AG20443 (cell line): ENCODE measurements around the gene SRGAP1.
"Not testable (repeated sequence)": the region's sequence is repeated elsewhere in the genome, so short reads cannot be mapped to it uniquely, and the experiment has no call there.

Source experiments
- DNase-seq: peaks from one replicate; pipeline ENCODE4 v3.0.0; 2012; ENCODE audit warnings: low spot score, mixed read lengths

Gene SRGAP1

GRCh38 chr12:64053117-64053516, 208.6 kb downstream of the SRGAP1 start:
- no peak for DNase-seq

DNA sequence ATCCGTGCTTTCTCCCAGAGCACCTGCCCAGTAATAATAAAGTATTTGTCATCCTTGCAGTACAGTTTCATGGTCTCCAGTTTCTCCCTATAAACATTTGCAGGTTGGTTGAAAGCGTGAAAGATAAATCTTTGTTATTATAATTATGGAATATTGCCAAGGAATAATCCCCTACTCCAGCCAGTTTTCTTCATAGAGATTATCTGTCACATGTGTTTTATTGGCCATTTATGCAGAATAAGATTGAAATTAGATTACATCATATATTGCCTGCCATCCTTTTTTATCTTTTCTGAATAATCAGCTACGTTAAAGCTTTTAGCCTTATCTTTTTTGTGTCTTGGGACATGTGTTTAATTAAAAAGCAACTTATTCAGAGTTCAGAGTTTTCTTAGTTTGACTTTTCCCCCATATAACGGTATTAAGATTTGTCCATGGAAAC, 209.6 kb downstream of the SRGAP1 start:
- no peak for DNase-seq

GRCh38 chr12:64056741-64057140, 212.2 kb downstream of the SRGAP1 start:
- DNase-seq: no peak

- DNase-seq: no peak
These were observed 213.2 kb downstream of the SRGAP1 start for GRCh38 chr12:64057706-64058105.

DNA sequence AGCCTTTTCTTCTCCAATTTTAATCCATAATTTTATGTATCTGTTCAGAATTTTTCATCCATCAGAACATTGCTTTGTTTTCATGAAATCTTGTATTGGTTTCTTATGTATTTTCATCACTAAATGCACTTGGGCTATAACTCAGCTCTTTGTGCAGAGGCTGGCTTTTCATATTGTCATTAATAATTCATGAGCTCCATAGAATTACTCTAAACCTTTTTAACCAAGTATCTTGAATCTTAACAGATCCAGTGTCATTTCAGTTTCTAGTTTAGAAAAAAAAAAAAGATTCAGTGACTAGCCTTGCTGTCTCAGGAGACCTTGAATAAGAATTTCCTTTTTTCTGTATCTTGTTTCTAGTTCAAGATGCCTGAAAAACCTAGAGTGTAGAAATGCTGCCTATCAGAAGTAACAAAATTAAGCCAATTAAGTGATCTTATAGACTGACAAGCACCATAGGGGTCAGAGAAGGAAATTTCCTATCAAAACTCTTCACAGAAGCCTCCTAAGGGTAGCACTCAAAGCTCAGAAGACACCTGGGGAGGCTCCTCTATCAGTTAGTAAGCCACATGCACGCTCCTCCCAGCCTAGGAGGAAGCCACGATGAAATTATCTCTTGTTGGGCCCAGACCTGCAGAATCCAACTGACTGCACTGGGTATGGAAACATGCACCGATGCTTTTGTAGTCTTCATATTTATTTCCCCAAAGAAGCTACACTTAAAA, 214.2 kb downstream of the SRGAP1 start:
- DNase-seq: no peak

DNA sequence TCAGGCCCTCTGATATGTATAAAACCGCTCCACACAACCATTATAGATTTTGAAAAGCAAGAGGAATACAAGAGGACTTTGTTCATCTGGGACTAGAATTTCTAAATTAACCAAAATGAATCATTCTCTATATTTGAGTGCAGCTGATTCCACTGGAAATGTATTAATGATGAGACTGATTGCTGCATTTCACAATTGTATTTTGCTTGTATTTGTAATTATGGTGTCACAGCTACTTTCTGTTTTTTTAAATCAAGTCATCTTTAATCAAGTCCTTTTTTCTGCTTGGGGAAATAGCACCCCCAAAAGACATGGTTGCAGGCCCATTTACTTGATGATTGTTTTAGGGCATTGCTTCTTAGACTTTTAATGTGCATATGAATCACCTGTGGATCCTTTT, 215.2 kb downstream of the SRGAP1 start:
- DNase-seq: no peak

DNA sequence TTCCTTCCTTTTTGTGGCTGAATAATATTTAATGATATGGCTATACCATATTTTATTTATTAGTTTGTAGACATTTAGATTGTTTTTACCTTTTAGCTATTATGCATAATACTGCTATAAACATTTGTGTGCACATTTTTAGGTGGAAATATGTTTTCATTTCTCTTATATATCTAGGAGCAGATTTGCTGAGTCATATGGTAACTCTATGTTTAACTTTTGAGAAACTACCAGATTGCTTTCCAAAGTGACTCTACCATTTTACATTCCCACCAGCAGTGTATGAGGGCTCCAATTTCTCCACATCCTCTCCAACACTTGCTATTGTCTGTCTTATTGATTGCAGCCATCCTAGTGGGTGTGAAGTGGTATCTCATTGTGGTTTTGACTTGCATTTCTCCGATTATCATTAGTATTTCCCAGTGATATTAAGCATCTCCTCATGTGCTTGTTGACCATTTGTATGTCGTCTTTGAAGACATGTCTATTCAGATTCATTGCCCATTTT, 217.4 kb downstream of the SRGAP1 start:
- no peak for DNase-seq

DNA sequence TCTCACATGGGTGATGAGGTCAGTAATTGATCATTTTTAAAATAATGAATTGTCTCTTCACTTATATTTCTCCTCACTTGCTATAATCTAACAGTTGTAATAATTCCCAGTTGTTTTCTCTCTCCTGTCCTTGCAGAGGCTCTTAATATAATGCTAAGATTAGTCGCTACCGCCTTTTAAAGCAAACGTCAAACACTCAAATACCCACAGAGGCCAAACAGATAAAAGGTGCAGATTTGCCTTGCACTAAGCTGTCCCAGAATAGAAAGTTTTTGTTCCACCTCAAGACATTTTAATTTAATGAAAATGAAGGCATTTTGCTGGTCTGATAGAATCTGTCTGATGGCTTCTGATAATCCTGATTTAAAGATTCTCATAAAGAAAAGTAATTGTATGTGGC, 218.6 kb downstream of the SRGAP1 start:
- DNase-seq: no peak

- DNase-seq: no peak
These were observed 219.7 kb downstream of the SRGAP1 start for GRCh38 chr12:64064240-64064639.

DNA sequence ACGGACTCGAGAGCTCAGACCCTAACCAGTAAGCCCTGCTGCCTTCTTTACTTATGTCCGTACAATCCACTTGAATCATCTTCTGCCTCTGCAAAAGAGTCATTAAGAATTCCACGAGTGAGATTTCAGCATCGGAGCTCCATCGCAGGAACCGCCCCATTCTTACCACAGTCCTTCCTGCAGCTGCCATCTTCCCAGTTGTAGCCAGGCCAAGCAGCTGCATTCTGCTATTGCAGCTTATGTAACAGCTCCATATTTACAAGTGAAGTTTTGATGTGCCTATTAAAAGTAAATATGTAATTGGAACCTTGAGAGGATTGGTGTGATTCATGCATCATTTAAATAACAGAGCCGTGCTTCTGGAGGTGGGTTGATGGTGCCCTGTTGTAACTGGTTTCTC, 220.2 kb downstream of the SRGAP1 start:
- no peak for DNase-seq

DNA sequence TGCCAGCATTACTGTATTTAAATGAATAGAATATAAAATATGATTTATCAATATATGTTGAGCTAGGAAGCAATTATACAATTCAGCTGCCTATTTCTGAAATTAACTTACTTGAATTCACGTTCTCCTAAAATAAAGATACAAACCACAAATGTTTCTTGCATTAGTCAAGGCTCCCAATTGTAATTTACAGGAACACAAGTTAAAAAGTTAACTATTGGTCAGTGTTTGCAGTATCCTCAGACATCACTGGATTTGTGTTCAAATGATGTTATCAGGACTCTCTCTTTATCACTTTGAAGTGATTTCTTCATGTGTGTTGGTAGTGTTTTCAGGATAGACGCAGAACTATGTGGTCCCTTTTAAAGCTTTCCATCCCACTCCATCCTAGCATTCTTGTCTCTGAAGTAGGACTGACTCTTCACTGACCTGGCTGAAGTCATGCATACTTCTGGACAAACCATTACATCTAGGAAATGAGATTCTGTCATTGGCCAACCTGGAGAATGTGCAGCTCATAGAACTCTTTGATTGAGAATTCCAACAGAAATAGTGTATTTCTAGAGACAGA, 221.5 kb downstream of the SRGAP1 start:
- no peak for DNase-seq

DNA sequence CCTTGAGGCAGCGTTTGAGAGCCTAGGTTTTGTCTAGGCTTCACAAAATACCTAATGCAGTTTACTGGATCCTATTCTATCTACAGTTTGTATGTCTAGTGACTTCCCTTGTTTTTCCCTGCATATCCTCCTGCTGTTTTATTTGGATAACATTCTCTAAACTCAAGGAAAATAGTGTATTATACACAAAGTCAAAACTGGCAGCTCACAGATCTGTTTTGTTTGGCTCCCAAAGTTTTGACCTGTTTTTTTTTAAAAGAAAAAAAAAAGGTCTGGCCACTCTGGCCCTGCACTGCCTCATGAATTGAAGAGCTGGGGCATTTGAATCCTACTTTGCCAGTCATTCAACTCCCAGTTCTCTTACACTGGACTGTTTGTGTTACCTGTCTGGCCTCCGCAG, 222.3 kb downstream of the SRGAP1 start:
- no peak for DNase-seq

DNA sequence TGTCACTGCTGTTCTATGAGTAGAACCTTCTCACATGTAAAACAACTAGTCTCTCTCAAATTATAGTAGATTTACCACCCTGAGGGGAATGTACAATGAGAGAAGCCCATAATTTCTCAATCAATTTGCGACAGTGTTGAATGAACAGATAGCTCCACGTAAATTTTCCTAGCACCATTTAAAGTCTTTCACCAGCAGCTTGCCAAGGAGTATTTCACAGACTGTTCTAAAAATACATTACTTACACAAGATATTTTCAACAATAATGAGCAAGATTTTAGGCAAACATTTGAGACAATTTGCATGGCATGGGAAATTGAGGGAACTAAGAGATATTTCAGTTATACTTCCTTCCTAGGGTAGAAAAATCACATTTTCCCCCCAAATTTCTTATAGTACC, 226.0 kb downstream of the SRGAP1 start:
- no peak for DNase-seq

GRCh38 chr12:64072916-64073575, 228.5 kb downstream of the SRGAP1 start:
- no peak for DNase-seq

- DNase-seq: not testable (repeated sequence)
These were observed 232.1 kb downstream of the SRGAP1 start for GRCh38 chr12:64076565-64076964.

DNA sequence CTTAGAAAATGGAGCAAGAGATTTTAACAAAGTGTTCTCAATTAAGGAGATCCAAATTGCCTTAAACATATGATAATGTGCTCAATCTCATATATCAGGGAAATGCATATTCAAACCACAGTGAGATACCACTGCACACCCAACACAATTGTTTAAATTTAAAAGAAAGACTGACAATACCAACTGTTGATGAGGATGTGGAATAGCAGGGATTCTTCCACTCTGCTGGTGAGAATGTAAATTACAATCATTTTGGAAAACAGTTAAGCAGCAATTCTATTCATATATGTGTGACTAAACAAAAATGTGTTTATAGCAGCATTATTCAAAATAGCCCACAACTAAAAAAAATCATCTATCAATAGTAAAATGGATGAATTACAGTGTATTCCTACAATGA, 233.4 kb downstream of the SRGAP1 start:
- no peak for DNase-seq

GRCh38 chr12:64080319-64081007, 236.0 kb downstream of the SRGAP1 start:
- no peak for DNase-seq

DNA sequence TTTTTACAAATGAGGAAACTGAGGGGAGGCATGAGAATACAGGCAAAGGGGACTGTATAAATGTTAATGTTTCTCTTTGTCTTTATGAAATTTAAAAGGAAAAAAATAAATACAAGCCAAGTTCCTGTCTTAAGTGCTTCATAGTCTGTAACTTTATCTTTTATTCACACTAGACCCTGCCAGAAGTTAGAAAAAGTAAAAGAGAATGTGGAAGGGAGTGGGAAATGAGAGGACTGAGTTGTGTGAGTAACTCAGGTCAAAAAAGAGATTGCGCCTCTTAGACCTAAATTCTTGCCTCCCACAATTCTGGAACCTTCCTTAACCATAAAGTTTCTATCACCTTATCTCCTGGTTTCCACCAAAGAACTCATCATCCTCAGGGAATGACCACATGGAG, 236.5 kb downstream of the SRGAP1 start:
- no peak for DNase-seq

DNA sequence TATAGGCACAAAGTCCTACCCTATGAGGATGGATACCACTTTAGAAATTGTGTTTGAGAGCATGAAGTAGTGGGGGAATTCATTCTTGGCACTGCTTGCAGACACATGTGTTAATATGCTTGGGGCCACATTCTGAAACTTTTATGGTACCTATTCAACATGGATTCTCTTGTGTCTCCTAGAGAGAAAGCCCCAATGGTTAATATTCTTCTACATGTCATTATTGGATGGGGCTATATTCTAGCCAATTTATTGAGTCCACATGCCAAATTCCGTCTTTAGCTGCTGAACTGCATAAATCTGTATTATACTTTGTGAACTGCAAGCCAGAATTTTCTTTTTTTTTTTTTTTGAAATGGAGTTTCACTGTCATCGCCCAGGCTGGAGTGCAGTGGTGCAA, 237.6 kb downstream of the SRGAP1 start:
- DNase-seq: no peak

DNA sequence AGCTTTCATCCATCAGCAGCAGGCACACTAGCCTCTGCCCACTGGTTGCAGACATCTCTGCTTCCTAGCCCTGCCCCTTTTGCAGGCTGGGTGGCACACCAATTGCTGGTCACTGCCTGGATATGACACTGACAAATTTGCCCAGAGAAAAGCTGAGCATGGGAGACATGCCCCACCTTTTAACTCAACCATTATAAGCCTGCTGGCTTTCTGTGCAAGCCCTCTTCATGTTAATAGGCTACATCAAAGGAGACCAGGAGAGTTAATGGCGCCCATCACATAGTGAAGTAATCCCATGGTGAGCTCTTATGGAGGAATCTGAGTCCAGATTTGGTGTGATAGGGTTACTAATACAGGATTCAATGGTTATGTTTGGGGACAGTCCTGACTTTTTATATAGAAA, 238.4 kb downstream of the SRGAP1 start:
- DNase-seq: no peak

DNA sequence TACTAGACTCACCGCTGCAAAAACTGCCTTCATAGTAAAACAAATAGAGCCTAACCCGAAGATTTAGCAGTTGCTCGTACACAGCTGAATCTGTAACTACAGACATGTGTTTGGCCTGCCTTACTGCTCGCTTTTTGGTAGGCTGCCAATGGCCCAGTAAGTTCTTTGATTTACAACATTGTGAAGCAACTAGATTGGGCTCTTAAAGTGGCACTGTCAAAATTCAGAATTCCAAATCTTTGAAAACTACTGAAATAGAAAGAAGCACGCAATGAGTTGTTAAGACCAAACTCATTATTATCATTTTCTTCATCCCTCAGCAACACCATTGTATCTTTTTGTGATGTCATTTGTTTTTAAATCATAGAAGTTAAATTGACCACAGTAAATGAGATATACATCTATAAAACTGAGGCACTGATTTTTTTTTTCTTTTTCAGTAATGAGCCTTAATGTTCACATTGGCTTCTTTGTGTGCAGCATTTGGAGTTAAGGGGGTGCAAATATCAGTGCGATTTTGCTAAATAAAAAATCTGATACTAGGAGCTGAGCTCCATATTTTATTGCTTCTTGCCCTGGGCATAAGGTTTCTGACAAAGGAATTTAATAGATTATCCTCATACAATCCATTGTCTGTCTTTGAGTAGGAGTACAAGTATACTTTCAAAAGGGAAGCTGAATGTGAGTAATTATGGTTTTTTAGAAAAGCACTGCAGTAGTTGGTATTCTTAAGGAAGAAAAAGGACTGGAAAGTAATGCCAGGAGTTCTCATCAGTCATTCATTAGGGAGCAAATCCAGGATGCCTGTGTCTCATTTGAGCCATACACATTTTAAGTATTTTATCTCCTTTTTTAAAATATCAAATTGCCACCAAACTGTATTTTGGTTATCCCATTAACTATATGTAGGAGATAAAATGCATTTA, 239.0 kb downstream of the SRGAP1 start:
- DNase-seq: peak; percentile 76

DNA sequence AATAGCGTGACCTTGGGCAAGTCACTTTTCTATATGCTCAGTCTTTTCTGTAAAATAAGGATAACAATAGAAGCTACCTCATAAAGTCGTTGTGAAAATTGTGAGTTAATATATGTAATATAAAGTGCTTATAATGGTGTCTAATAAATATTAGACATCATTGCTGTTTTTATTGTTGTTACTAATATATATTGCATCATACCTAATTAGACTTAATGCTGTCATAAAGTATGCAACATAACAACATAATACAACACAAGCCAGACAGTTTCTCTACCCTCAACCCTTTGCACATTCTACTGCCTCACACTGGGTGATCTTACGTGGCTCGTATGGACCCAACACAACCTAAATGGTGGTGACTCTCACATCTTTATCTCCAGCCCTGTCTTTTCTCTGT, 240.7 kb downstream of the SRGAP1 start:
- no peak for DNase-seq
